MM.1S (cell line): ENCODE results near the gene ROBO2.

Source experiments
- DNase-seq: peaks from one replicate; pipeline ENCODE4 v3.0.0-alpha.2; 2015
- H2AFZ ChIP-seq: fragments of 300-600 bp; sonication (generic); 2 replicates; pipeline ENCODE4 v1.6.0; 2016; ENCODE audit warnings: antibody characterized with exemption, low read length
- H3F3A ChIP-seq: fragments of 300-600 bp; sonication (generic); 2 replicates; pipeline ENCODE4 v1.6.1; 2016; ENCODE audit warnings: mild to moderate bottlenecking, antibody characterized with exemption, low read length, moderate library complexity, mixed read lengths; ENCODE audit not compliant: insufficient read depth
- H3K27ac ChIP-seq: fragments of 300-600 bp; sonication (generic); 2 replicates; pipeline ENCODE4 v1.5.1; 2016; ENCODE audit warnings: mild to moderate bottlenecking, low read length
- H3K27me3 ChIP-seq: fragments of 300-600 bp; sonication (generic); replicated peaks from 2 replicates; pipeline ENCODE4 v1.6.0; 2016; ENCODE audit warnings: low read length; ENCODE audit not compliant: insufficient read depth
- H3K36me3 ChIP-seq: fragments of 300-600 bp; sonication (generic); replicated peaks from 2 replicates; pipeline ENCODE4 v1.6.1; 2016; ENCODE audit warnings: mild to moderate bottlenecking, low read length, mixed read lengths; ENCODE audit not compliant: insufficient read depth
- H3K4me1 ChIP-seq: fragments of 300-600 bp; sonication (generic); 2 replicates; pipeline ENCODE4 v1.6.1; 2016; ENCODE audit warnings: low read length, mixed read lengths
- H3K4me2 ChIP-seq: fragments of 300-600 bp; sonication (generic); 2 replicates; pipeline ENCODE4 v1.6.0; 2016; ENCODE audit warnings: low read depth, low read length
- H3K4me3 ChIP-seq: fragments of 300-600 bp; sonication (generic); 2 replicates; pipeline ENCODE4 v1.5.1; 2016; ENCODE audit warnings: low read length, mixed read lengths
- H3K79me2 ChIP-seq: fragments of 300-600 bp; sonication (generic); 2 replicates; pipeline ENCODE4 v1.6.1; 2016; ENCODE audit warnings: mixed run types, low read length, mixed read lengths
- H3K9ac ChIP-seq: fragments of 300-600 bp; sonication (generic); 2 replicates; pipeline ENCODE4 v1.6.1; 2016; ENCODE audit warnings: low read length, mixed read lengths
- H3K9me2 ChIP-seq: fragments of 300-600 bp; sonication (generic); replicated peaks from 2 replicates; pipeline ENCODE4 v1.6.1; 2016; ENCODE audit warnings: mild to moderate bottlenecking, low read length, mixed read lengths; ENCODE audit not compliant: insufficient read depth
- H3K9me3 ChIP-seq: fragments of 300-600 bp; sonication (generic); replicated peaks from 2 replicates; pipeline ENCODE4 v1.6.1; 2016; ENCODE audit warnings: mild to moderate bottlenecking, low read length, mixed read lengths; ENCODE audit not compliant: insufficient read depth
- H4K20me1 ChIP-seq: fragments of 300-600 bp; sonication (generic); 2 replicates; pipeline ENCODE4 v1.6.1; 2016; ENCODE audit warnings: mild to moderate bottlenecking, low read length, moderate library complexity, mixed read lengths; ENCODE audit not compliant: insufficient read depth
- EZH2 ChIP-seq: fragments of 300-600 bp; sonication (generic); optimal IDR thresholded peaks from 2 replicates; pipeline ENCODE3; 2017; ENCODE audit warnings: low read depth, mild to moderate bottlenecking, antibody characterized with exemption, low read length, mixed read lengths
- EZH2phosphoT487 ChIP-seq: fragments of 300-600 bp; sonication (generic); IDR thresholded peaks from 2 replicates; pipeline ENCODE4 v1.6.1; 2018; ENCODE audit warnings: antibody characterized with exemption, low read length
- TF ChIP-seq, protein P1 (sequence below): fragments of 300-600 bp; sonication (generic); IDR thresholded peaks from 2 replicates; pipeline ENCODE4 v1.5.1; 2016; ENCODE audit warnings: antibody characterized with exemption, low read length, mixed read lengths

The ROBO2 gene

DNA sequence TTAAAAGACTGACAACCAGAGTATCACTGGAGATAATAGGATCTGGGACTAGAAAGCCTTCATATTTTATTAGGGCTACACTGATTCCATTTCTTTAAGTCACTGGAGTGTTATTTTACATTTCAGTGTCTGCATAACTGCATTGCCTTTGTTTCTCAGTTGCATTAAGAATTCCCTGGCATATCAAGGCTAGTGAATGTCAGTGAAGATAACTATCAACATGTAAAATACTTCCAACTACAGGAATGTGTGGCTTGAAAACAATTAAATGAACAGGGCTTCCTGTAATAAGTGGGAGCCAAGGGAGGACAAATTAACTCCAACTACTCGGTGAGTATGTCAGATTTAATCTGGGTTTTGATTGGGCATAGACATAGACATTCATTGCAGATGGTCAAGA is 628.5 kb downstream of the ROBO2 start:
- H3K9me2 ChIP-seq: no peaks in the 10 kb centered on the region
- no peaks in the 10 kb centered on the region for H3K27me3 ChIP-seq
- H3K36me3 ChIP-seq: no peaks in the 10 kb centered on the region
- H3K79me2 ChIP-seq: no peaks in the 10 kb centered on the region
- H2AFZ ChIP-seq: no peak overlapping the region
- TF ChIP-seq, protein P1, sequence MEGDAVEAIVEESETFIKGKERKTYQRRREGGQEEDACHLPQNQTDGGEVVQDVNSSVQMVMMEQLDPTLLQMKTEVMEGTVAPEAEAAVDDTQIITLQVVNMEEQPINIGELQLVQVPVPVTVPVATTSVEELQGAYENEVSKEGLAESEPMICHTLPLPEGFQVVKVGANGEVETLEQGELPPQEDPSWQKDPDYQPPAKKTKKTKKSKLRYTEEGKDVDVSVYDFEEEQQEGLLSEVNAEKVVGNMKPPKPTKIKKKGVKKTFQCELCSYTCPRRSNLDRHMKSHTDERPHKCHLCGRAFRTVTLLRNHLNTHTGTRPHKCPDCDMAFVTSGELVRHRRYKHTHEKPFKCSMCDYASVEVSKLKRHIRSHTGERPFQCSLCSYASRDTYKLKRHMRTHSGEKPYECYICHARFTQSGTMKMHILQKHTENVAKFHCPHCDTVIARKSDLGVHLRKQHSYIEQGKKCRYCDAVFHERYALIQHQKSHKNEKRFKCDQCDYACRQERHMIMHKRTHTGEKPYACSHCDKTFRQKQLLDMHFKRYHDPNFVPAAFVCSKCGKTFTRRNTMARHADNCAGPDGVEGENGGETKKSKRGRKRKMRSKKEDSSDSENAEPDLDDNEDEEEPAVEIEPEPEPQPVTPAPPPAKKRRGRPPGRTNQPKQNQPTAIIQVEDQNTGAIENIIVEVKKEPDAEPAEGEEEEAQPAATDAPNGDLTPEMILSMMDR: no peak
- no peak for TF ChIP-seq EZH2
- TF ChIP-seq EZH2phosphoT487: no peak
- H3K9ac ChIP-seq: no peak overlapping the region
- H3F3A ChIP-seq: no peaks in the 10 kb centered on the region
- H4K20me1 ChIP-seq: no peaks in the 10 kb centered on the region
- H3K4me1 ChIP-seq: no peaks in the 10 kb centered on the region
- no peaks in the 10 kb centered on the region for H3K9me3 ChIP-seq
- DNase-seq: no peak
- no peak overlapping the region for H3K27ac ChIP-seq
- no peak overlapping the region for H3K4me3 ChIP-seq
- no peak overlapping the region for H3K4me2 ChIP-seq

DNA sequence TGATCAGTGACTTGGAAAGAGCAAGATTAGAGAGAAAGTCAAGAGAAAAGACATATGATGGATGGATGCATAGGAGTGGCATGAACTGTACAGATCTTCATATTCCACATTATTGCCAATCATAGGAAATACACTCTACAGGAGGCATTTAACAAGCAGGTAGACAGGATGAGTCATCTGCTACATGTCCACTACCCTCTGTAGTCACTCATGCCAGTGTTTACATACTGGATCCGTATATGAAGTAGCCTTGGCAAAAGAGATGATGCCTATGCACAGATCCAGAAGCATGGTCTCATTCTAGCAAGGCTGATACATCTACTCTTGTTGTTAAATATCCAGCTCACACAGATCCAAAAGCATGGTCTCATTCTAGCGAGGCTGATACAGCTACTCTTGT is 632.1 kb downstream of the ROBO2 start:
- Histone ChIP-seq H3K79me2 (no peaks in the 10 kb centered on the region), H3K9ac (no peak overlapping the region), H3F3A (no peaks in the 10 kb centered on the region), H3K4me2 (no peak overlapping the region), H4K20me1 (no peaks in the 10 kb centered on the region), H3K9me2 (no peaks in the 10 kb centered on the region), H3K9me3 (no peaks in the 10 kb centered on the region), H3K27ac (no peak overlapping the region), H3K36me3 (no peaks in the 10 kb centered on the region), H3K27me3 (no peaks in the 10 kb centered on the region), H2AFZ (no peak overlapping the region), H3K4me1 (no peaks in the 10 kb centered on the region), H3K4me3 (no peak overlapping the region)
- no peak for TF ChIP-seq EZH2
- TF ChIP-seq, protein P1: no peak
- TF ChIP-seq EZH2phosphoT487: no peak
- no peak for DNase-seq

DNA sequence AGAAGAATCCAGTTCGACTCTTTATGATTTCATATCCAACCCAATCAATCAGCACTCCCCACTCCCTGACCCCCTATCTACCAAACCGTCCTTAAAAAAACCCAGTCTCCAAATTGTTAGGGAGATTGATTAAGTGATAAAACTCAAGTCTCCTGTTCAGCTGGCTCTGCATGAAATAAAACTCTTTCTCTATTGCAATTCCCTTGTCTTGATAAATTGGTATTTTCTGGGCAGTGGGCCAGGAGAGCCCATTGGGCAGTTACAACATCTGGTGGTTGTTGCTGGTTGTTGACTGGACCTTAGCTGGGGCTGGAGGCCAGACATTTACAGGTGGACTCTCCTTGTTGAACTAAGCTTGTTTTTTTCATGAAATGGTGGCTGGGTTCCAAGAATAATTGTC is 642.3 kb downstream of the ROBO2 start:
- no peaks in the 10 kb centered on the region for H3K9me3 ChIP-seq
- no peak overlapping the region for H3K27ac ChIP-seq
- H3K4me1 ChIP-seq: no peaks in the 10 kb centered on the region
- no peak overlapping the region for H3K4me3 ChIP-seq
- no peaks in the 10 kb centered on the region for H3K9me2 ChIP-seq
- H3K79me2 ChIP-seq: no peaks in the 10 kb centered on the region
- H3K9ac ChIP-seq: no peak overlapping the region
- no peak for TF ChIP-seq EZH2
- TF ChIP-seq EZH2phosphoT487: no peak
- TF ChIP-seq, protein P1: no peak
- H3F3A ChIP-seq: no peaks in the 10 kb centered on the region
- H2AFZ ChIP-seq: no peak overlapping the region
- H3K4me2 ChIP-seq: no peak overlapping the region
- no peaks in the 10 kb centered on the region for H4K20me1 ChIP-seq
- H3K36me3 ChIP-seq: no peaks in the 10 kb centered on the region
- no peaks in the 10 kb centered on the region for H3K27me3 ChIP-seq
- DNase-seq: no peak
